Thyroid gland (tissue), 4 donors: ENCODE data around the gene CAAP1.

Experiments
- POLR2A ChIP-seq, 2 donors: fragments of 450-650 bp; IDR thresholded peaks; one replicate each; pipeline ENCODE4 v1.6.1; 2017; ENCODE audit warnings: antibody characterized with exemption in 2 of 2, mild to moderate bottlenecking in 2 of 2, moderate library complexity in 1 of 2
- TF ChIP-seq, protein P1 (sequence below), 6 experiments: fragments of 200-600 bp in 3 of 6; fragments of 450-650 bp in 3 of 6; sonication (generic) in 3 of 6; IDR thresholded peaks; one replicate each; pipeline ENCODE4 v1.5.1; 2016 to 2019; ENCODE audit warnings: antibody characterized with exemption in 6 of 6, mild to moderate bottlenecking in 2 of 6, inconsistent platforms in 1 of 6, moderate library complexity in 1 of 6

DNA sequence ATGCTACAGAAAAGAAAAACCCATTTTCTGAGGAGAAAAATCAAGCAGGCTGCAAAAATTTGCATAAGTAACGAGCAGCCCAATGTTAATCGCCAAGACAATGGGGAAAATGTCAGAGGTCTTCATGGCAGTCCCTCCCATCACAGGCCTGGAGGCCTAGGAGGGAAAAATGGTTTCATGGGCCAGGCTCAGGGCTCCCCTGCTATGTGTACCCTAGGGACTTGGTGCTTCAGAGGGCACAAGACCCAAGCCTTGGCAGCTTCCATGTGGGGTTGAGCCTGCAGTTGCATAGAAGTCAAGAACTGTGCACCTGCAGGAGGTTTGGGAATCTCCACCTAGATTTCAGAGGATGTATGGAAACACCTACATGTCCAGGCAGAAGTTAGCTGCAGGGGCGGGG is 10.4 kb downstream of the CAAP1 start:
- TF ChIP-seq, protein P1, sequence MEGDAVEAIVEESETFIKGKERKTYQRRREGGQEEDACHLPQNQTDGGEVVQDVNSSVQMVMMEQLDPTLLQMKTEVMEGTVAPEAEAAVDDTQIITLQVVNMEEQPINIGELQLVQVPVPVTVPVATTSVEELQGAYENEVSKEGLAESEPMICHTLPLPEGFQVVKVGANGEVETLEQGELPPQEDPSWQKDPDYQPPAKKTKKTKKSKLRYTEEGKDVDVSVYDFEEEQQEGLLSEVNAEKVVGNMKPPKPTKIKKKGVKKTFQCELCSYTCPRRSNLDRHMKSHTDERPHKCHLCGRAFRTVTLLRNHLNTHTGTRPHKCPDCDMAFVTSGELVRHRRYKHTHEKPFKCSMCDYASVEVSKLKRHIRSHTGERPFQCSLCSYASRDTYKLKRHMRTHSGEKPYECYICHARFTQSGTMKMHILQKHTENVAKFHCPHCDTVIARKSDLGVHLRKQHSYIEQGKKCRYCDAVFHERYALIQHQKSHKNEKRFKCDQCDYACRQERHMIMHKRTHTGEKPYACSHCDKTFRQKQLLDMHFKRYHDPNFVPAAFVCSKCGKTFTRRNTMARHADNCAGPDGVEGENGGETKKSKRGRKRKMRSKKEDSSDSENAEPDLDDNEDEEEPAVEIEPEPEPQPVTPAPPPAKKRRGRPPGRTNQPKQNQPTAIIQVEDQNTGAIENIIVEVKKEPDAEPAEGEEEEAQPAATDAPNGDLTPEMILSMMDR (IDR thresholded peaks at IDR 0.05) = no peak
- TF ChIP-seq POLR2A (IDR thresholded peaks at IDR 0.05) = no peak
